ENCODE measurements around the gene SAT2. TPM values are rescaled to one million over a fixed set of nuclear protein-coding genes. Genes with fewer than 3 reads are reported as not detected.

The SAT2 gene
- total RNA-seq, 3 donors from 2014 or later (not counting 1 experiment from before 2014, with no cell fraction given), result 63.0 to 71.6 (median 70.1) TPM

DNA sequence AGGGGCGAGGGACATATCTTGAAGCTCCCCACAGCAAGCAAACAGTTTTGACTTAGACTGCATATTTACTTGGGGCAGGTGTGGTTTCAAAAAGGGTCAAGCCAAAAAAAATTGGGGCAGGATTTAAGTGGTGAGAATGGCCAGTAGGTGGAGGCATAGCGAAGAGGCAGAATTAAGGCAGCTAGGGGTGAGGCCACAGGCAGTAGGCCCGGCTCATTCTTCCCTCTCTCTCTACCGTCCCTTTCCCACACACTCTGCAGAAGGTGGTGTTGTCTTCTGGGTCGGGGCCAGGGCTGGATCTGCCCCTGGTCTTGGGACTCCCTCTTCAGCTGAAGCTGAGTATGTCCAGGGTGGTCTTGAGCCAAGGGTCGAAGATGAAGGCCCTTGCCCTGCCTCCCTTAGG lies 4.9 kb upstream of the SAT2 start:
- H3K27me3 Mint-ChIP-seq (ENCODE audit: low read depth in 2 of 2), result peaks cover 0 to 6% of the 10 kb centered on the region in 2 donors
- DNase-seq (peak in 1 of 2 donors; percentile 62), ATAC-seq (no peak)
- Histone ChIP-seq H3K27ac (ENCODE audit: low read length) (no peak overlapping the region), H3K9me3 (ENCODE audit: control insufficient read depth, insufficient read depth, low read length) (no peaks in the 10 kb centered on the region), H3K4me3 (ENCODE audit: low read length) (no peak overlapping the region), H3K4me1 (ENCODE audit: control insufficient read depth, insufficient read depth, low read length) (peaks cover 7% of the 10 kb centered on the region), H3K27me3 (ENCODE audit: control insufficient read depth, insufficient read depth, low read length) (no peaks in the 10 kb centered on the region), H3K36me3 (ENCODE audit: control insufficient read depth, insufficient read depth, low read length) (no peaks in the 10 kb centered on the region)
- 41% methylated on average over 6 of the region's 6 CpGs for WGBS (ENCODE audit: insufficient coverage)
- intact Hi-C loops (cut with micrococcal nuclease), result no loop called here
- H3K36me3 Mint-ChIP-seq, result no peaks in the 10 kb centered on the region
- H3K9me3 Mint-ChIP-seq, result no peaks in the 10 kb centered on the region
- peaks cover 0 to under 1% of the 10 kb centered on the region in 2 donors for H3K4me1 Mint-ChIP-seq
- no peak overlapping the region for H3K27ac Mint-ChIP-seq
- TF ChIP-seq, protein P1, sequence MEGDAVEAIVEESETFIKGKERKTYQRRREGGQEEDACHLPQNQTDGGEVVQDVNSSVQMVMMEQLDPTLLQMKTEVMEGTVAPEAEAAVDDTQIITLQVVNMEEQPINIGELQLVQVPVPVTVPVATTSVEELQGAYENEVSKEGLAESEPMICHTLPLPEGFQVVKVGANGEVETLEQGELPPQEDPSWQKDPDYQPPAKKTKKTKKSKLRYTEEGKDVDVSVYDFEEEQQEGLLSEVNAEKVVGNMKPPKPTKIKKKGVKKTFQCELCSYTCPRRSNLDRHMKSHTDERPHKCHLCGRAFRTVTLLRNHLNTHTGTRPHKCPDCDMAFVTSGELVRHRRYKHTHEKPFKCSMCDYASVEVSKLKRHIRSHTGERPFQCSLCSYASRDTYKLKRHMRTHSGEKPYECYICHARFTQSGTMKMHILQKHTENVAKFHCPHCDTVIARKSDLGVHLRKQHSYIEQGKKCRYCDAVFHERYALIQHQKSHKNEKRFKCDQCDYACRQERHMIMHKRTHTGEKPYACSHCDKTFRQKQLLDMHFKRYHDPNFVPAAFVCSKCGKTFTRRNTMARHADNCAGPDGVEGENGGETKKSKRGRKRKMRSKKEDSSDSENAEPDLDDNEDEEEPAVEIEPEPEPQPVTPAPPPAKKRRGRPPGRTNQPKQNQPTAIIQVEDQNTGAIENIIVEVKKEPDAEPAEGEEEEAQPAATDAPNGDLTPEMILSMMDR (IDR thresholded peaks at IDR 0.05), result no peak
- no peak overlapping the region for H3K4me3 Mint-ChIP-seq

DNA sequence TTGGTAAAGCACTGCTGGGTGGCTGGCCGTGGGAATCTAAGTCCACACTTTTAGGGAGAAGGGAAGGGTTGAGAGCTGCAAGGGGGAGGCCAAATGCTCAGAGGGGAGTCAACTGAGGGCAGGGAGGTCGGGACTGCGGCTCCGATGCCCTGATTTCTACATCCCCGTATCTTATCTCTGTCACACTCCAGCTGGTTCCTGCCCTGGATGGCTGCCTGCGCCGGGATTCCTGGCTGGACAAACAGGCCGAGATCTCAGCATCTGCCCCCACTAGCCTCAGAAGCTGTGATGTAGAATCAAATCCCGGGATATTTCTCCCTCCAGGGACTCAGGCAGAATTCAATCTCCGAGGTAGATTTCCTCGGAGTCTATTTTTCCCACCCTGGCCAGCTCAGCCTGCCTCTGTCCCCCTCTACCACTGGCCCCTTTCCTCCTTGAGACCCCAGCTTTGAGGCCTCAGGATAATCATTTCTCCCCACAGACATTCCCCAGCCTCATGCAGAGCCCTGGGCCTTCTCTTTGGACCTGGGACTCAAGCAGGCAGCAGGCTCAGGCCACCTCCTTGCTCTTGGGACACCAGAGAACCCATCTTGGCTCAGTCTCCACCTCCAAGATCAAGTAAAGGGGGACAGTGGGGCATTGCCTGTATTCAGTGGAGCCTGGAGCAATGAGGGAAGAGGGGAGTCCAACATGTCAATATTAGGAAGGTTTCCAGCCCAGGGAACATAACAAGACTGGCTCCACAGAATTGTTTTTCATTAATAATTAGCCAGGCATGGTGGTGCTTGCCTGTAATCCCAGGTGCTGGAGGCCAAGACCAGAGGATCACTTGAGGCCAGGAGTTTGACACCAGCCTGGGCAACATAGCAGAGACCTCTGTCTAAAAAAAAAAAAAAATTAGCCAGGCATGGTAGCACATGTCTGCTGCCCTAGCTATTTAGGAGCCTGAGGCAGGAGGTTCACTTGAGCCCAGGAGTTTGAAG lies 4.1 kb upstream of the SAT2 start:
- no peaks in the 10 kb centered on the region for H3K9me3 ChIP-seq (ENCODE audit: control insufficient read depth, insufficient read depth, low read length)
- WGBS (ENCODE audit: insufficient coverage), result 90% methylated on average over 11 of the region's 11 CpGs
- TF ChIP-seq, protein P1 (IDR thresholded peaks at IDR 0.05), result no peak
- H3K4me3 ChIP-seq (ENCODE audit: low read length), result no peak overlapping the region
- H3K4me1 ChIP-seq (ENCODE audit: control insufficient read depth, insufficient read depth, low read length), result peaks cover 13% of the 10 kb centered on the region
- H3K27ac ChIP-seq (ENCODE audit: low read length), result no peak overlapping the region
- no peaks in the 10 kb centered on the region for H3K9me3 Mint-ChIP-seq
- H3K4me1 Mint-ChIP-seq, result peaks cover 8% of the 10 kb centered on the region in 2 donors
- intact Hi-C loops (cut with micrococcal nuclease), result no loop called here
- H3K4me3 Mint-ChIP-seq, result no peak overlapping the region
- no peak for DNase-seq
- peaks cover 0 to 6% of the 10 kb centered on the region in 2 donors for H3K27me3 Mint-ChIP-seq (ENCODE audit: low read depth in 2 of 2)
- H3K27ac Mint-ChIP-seq, result no peak overlapping the region
- ATAC-seq, result no peak
- H3K36me3 Mint-ChIP-seq, result no peaks in the 10 kb centered on the region
- H3K36me3 ChIP-seq (ENCODE audit: control insufficient read depth, insufficient read depth, low read length), result no peaks in the 10 kb centered on the region
- no peaks in the 10 kb centered on the region for H3K27me3 ChIP-seq (ENCODE audit: control insufficient read depth, insufficient read depth, low read length)

DNA sequence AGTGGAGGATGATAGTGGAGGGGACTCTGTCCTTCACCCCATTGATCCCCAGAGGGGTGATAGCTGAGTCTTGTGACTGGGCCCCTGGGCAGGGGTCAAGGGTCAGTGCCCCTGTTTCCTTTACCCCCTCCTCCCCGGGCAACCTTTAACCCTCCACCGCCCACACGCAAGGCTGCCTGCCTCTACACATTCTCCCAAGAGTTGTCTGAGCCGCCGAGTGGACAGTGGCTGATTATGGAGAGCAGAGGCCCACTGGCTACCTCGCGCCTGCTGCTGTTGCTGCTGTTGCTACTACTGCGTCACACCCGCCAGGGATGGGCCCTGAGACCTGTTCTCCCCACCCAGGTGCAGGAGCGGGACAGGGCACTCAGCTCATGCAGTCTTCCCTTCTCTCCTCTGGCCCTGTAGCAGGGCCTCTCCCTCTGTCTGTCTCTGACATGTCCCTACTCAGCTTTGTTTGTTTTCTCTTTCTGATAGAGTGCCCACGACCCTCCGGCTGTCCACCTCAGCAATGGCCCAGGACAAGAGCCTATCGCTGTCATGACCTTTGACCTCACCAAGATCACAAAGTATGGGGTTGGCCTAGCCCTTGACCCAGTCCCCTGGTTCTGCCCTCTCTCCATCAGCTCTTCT lies 2.4 kb upstream of the SAT2 start, which contains the start of gene SHBG:
Gene SHBG, plus strand, starts transcription at position 197 of the 633 bp plus-strand sequence. Its CDS starts 38 bp downstream, at position 235.
- no peaks in the 10 kb centered on the region for H3K36me3 Mint-ChIP-seq
- H3K27me3 ChIP-seq (ENCODE audit: control insufficient read depth, insufficient read depth, low read length), result no peaks in the 10 kb centered on the region
- no peak for ATAC-seq

More for the DNA sequence above, 2.4 kb upstream of the SAT2 start, which contains the start of gene SHBG:
- TF ChIP-seq, protein P1 (IDR thresholded peaks at IDR 0.05), result no peak
- H3K36me3 ChIP-seq (ENCODE audit: control insufficient read depth, insufficient read depth, low read length), result peaks cover 2% of the 10 kb centered on the region
- H3K9me3 ChIP-seq (ENCODE audit: control insufficient read depth, insufficient read depth, low read length), result no peaks in the 10 kb centered on the region
- intact Hi-C loops (cut with micrococcal nuclease), result no loop called here
- H3K4me3 ChIP-seq (ENCODE audit: low read length), result no peak within 1 kb of the TSS
- H3K4me1 ChIP-seq (ENCODE audit: control insufficient read depth, insufficient read depth, low read length), result peaks cover 17% of the 10 kb centered on the region
- WGBS (ENCODE audit: insufficient coverage), result 95% methylated on average over 13 of the region's 13 CpGs
- Mint-ChIP-seq H3K4me3 (no peak within 1 kb of the TSS), H3K9me3 (no peaks in the 10 kb centered on the region), H3K27ac (peak within 1 kb of the TSS in 1 of 2 donors; percentile 9), H3K4me1 (peaks cover 12 to 14% of the 10 kb centered on the region in 2 donors), H3K27me3 (ENCODE audit: low read depth in 2 of 2) (no peaks in the 10 kb centered on the region)
- no peak for DNase-seq
- H3K27ac ChIP-seq (ENCODE audit: low read length), result no peak within 1 kb of the TSS

Data from natural killer cell (primary cell).